ENCODE data around the gene ACVR1B.
A peak's percentile ranks its signal among the peaks of the same experiment; 100 is the strongest.

Gene ACVR1B

DNA sequence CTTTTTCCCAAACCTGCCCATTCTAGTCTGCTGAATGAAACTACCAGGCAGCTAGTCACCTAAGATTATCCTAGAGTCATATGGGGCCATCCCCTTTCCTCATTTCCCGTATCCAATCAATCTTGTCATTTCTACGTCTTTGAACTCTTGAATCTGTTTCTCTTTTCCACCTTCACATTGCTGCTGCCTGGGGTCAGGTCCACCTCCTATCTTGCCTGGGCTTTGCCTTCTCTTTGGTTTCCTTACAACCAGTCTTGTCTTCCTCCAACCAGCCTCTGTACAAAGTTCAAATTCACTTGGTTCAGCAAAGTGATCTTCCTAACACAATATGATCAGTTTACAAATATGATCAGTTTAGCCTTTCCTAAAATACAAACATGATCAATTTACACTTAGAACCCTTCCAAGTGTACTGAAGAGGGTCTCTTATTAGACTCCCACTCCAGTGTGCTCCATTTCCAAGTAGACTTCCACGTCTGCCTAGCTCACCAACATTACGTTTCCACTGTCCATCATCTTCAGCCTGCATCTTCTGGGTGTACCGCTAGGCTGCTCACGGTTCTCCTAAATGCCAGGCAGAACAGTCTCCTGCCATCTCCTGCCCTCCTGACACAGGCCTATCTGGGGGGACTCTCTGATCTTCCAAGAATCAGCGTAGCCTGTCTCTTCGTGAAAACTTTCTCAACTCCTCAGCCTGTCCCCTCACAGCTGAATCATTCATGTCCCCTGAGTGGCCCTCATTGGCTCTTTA, 4.1 kb upstream of the ACVR1B start:
- Histone ChIP-seq H3K4me1 (ENCODE audit: control insufficient read depth, insufficient read depth, low read length, poor library complexity, severe bottlenecking) (no peaks in the 10 kb centered on the region), H3K4me3 (ENCODE audit: extremely low read depth, insufficient read depth, low read length, poor library complexity, severe bottlenecking) (no peak overlapping the region), H3K27ac (ENCODE audit: low read depth, low read length, severe bottlenecking) (no peak overlapping the region), H3K9me3 (ENCODE audit: control insufficient read depth, low read length) (peaks cover 7% of the 10 kb centered on the region), H3K36me3 (ENCODE audit: control insufficient read depth, insufficient read depth, low read length) (no peaks in the 10 kb centered on the region)
- WGBS, 2 experiments (ENCODE audit: insufficient coverage in 2 of 2): 91 to 97% methylated on average over 8 of the region's 8 CpGs

DNA sequence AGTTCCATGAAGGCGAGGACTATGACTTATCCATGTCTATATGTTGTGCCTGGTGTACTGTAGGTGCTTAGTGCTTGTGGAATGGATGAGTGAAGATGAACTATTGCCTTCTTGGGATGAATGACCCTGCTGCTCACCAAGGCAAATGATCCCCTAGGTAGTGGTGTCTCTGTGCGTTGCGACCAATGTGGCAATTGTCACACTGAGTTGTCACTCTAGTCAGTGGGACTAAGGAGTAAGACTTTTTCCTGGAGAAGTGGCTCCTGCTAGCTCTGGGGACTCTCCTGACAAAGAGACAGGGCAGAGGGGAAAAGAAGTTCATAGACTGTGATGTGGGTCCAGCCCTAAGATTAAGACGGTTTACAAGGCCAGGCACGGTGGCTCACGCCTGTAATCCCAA, 3.4 kb upstream of the ACVR1B start:
- H3K27ac ChIP-seq (ENCODE audit: low read depth, low read length, severe bottlenecking): no peak overlapping the region
- H3K4me1 ChIP-seq (ENCODE audit: control insufficient read depth, insufficient read depth, low read length, poor library complexity, severe bottlenecking): peaks cover 3% of the 10 kb centered on the region
- 88 to 92% methylated on average over 6 of the region's 6 CpGs for WGBS, 2 experiments (ENCODE audit: insufficient coverage in 2 of 2)
- peaks cover 7% of the 10 kb centered on the region for H3K9me3 ChIP-seq (ENCODE audit: control insufficient read depth, low read length)
- no peak overlapping the region for H3K4me3 ChIP-seq (ENCODE audit: extremely low read depth, insufficient read depth, low read length, poor library complexity, severe bottlenecking)
- no peaks in the 10 kb centered on the region for H3K36me3 ChIP-seq (ENCODE audit: control insufficient read depth, insufficient read depth, low read length)

DNA sequence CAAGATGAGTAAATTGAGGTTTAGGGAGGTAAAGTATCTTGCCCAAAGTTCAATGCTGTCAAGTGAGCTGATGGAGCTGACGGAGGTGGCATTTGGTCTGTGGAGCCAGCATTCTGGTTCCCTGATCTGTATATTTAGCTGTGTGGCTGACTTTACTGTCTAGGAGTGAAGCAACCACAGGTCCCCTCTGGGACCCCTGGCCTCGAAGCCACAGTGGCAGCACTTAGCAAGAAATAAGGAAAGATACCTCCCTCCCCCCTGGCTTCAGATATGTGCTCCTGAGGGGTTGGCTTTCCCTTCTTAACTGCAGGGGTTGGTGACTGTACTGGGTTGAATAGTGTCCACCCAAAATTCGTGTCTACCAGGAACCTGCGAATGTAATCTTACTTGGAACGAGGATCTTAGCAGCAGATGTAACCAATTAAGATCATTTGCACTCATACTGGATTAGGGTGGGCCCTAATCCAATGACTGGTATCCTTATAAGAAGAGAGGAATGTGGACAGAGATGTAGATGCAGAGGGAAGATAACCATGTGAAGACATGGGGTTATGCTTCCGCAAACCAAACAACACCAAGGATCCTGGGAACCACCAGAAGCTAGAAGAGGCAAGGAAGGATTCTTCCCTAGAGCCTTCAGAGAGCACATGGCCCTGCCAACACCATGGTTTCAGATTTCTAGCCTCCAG, 2.0 kb upstream of the ACVR1B start:
- H3K4me1 ChIP-seq (ENCODE audit: control insufficient read depth, insufficient read depth, low read length, poor library complexity, severe bottlenecking): peaks cover 13% of the 10 kb centered on the region
- WGBS, 2 experiments (ENCODE audit: insufficient coverage in 2 of 2): 88 to 93% methylated on average over 1 to 5 of the region's 6 CpGs
- no peak overlapping the region for H3K27ac ChIP-seq (ENCODE audit: low read depth, low read length, severe bottlenecking)
- H3K36me3 ChIP-seq (ENCODE audit: control insufficient read depth, insufficient read depth, low read length): no peaks in the 10 kb centered on the region
- H3K9me3 ChIP-seq (ENCODE audit: control insufficient read depth, low read length): peaks cover 4% of the 10 kb centered on the region
- H3K4me3 ChIP-seq (ENCODE audit: extremely low read depth, insufficient read depth, low read length, poor library complexity, severe bottlenecking): no peak overlapping the region

- Histone ChIP-seq H3K36me3 (ENCODE audit: control insufficient read depth, insufficient read depth, low read length) (peaks cover 3% of the 10 kb centered on the region), H3K4me3 (ENCODE audit: extremely low read depth, insufficient read depth, low read length, poor library complexity, severe bottlenecking) (peak overlapping the region; percentile 46), H3K27ac (ENCODE audit: low read depth, low read length, severe bottlenecking) (no peak overlapping the region), H3K4me1 (ENCODE audit: control insufficient read depth, insufficient read depth, low read length, poor library complexity, severe bottlenecking) (peaks cover 13% of the 10 kb centered on the region), H3K9me3 (ENCODE audit: control insufficient read depth, low read length) (no peaks in the 10 kb centered on the region)
- WGBS, 2 experiments (ENCODE audit: insufficient coverage in 2 of 2): 0% methylated on average over 1 to 4 of the region's 5 CpGs
Observed at GRCh38 chr12:51950682-51951198, 759 bp upstream of the ACVR1B start.

DNA sequence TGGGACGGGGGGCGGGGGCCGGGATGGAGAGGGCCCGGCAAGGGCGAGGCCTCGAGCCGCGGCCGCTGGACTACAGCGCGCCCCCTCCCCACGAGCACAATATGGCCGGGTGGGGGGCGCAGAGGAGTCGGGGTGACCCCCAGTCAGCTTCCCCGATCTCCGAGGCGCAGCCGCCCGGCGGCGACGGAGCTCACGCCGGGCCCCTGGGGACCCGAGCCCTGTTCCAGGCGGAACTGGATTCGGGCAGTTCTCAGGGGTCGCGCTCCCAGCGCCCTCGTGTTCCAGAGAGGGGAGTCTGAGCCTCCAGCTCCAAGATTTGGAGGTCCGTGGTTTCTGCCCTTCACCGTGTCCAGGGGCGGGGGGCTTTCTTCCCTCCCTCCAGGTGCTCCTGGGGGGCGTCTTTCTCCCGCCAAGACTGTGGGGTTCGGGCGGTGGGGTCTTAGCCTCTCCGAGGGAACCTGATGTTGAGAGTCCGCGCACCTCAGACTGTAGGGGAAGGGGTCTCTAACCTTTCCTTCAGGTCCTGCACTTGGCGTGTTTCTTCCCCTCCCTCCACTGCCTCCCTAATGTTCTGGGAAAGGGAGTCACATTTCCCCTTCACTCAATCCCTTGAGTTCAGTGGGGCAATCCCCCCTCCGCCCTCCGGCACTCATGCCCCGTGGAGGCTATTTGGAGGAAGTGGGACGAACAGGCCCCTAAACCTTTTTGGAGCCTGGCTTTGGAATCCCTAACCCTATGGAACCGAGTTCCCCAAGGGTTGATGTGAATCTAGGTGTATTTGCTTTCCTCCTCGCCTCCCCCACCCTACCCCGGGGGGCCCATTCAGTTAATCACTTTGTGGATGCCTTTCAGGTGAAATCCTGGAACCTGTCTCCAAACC, 584 bp downstream of the ACVR1B start:
- peaks cover 13% of the 10 kb centered on the region for H3K4me1 ChIP-seq (ENCODE audit: control insufficient read depth, insufficient read depth, low read length, poor library complexity, severe bottlenecking)
- peaks cover 8% of the 10 kb centered on the region for H3K9me3 ChIP-seq (ENCODE audit: control insufficient read depth, low read length)
- peak overlapping the region; percentile 73 for H3K27ac ChIP-seq (ENCODE audit: low read depth, low read length, severe bottlenecking)
- 0 to 3% methylated on average over 22 to 25 of the region's 50 CpGs for WGBS, 2 experiments (ENCODE audit: insufficient coverage in 2 of 2)
- H3K4me3 ChIP-seq (ENCODE audit: extremely low read depth, insufficient read depth, low read length, poor library complexity, severe bottlenecking): peak overlapping the region; percentile 95
- H3K36me3 ChIP-seq (ENCODE audit: control insufficient read depth, insufficient read depth, low read length): peaks cover 12% of the 10 kb centered on the region

DNA sequence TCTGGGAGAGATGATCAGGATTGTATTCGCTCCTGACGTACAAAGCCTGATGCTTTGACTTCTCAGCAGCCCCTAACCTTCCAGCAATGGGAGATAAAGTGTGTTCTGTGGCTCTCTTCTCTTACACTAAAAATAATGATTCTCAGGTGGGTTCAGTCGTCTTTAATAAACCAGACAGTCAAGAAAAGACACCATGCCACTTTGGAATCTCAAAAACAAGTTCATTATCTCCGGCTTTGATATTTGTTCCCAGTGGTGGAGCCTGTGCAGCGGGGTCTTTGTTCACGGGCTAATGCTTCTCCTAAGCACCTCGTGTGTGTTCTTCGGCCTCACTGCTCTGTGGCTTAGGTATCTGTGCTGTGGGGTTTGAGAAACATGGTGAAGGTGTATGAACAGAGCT, 1.6 kb downstream of the ACVR1B start:
- H3K4me1 ChIP-seq (ENCODE audit: control insufficient read depth, insufficient read depth, low read length, poor library complexity, severe bottlenecking): peaks cover 13% of the 10 kb centered on the region
- peaks cover 12% of the 10 kb centered on the region for H3K36me3 ChIP-seq (ENCODE audit: control insufficient read depth, insufficient read depth, low read length)
- peak overlapping the region; percentile 27 for H3K4me3 ChIP-seq (ENCODE audit: extremely low read depth, insufficient read depth, low read length, poor library complexity, severe bottlenecking)
- H3K27ac ChIP-seq (ENCODE audit: low read depth, low read length, severe bottlenecking): no peak overlapping the region
- peaks cover 8% of the 10 kb centered on the region for H3K9me3 ChIP-seq (ENCODE audit: control insufficient read depth, low read length)
- 75 to 85% methylated on average over 7 to 8 of the region's 8 CpGs for WGBS, 2 experiments (ENCODE audit: insufficient coverage in 2 of 2)

DNA sequence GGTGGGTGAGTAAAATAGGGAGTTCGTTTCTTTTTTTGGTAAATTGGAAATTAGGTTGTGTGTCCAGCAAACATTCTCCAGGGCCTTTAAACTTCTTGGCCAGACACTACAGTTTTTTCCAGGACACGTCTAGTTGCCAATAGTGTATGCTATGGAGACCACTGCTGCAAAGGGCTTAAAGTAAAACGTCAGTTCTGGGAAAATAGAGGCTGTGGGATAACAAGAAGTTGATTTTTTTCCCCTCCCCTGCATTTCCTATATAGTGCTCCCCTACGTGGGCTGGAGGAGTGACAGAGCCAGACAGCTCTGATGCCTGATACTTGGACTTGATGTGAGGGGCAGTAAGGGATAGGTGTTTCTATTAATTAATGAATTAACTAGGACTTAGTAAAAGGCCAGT, 2.4 kb downstream of the ACVR1B start:
- 76% methylated on average over 3 of the region's 4 CpGs; no CpG with 5 or more reads in 1 of the 2 experiments for WGBS, 2 experiments (ENCODE audit: insufficient coverage in 2 of 2)
- no peak overlapping the region for H3K4me3 ChIP-seq (ENCODE audit: extremely low read depth, insufficient read depth, low read length, poor library complexity, severe bottlenecking)
- peaks cover 16% of the 10 kb centered on the region for H3K36me3 ChIP-seq (ENCODE audit: control insufficient read depth, insufficient read depth, low read length)
- peaks cover 13% of the 10 kb centered on the region for H3K4me1 ChIP-seq (ENCODE audit: control insufficient read depth, insufficient read depth, low read length, poor library complexity, severe bottlenecking)
- H3K9me3 ChIP-seq (ENCODE audit: control insufficient read depth, low read length): peaks cover 8% of the 10 kb centered on the region
- no peak overlapping the region for H3K27ac ChIP-seq (ENCODE audit: low read depth, low read length, severe bottlenecking)

- peaks cover 13% of the 10 kb centered on the region for H3K4me1 ChIP-seq (ENCODE audit: control insufficient read depth, insufficient read depth, low read length, poor library complexity, severe bottlenecking)
- 91 to 95% methylated on average over 4 to 7 of the region's 7 CpGs for WGBS, 2 experiments (ENCODE audit: insufficient coverage in 2 of 2)
- peaks cover 25% of the 10 kb centered on the region for H3K36me3 ChIP-seq (ENCODE audit: control insufficient read depth, insufficient read depth, low read length)
- no peak overlapping the region for H3K27ac ChIP-seq (ENCODE audit: low read depth, low read length, severe bottlenecking)
- no peak overlapping the region for H3K4me3 ChIP-seq (ENCODE audit: extremely low read depth, insufficient read depth, low read length, poor library complexity, severe bottlenecking)
- peaks cover 8% of the 10 kb centered on the region for H3K9me3 ChIP-seq (ENCODE audit: control insufficient read depth, low read length)
Observed at GRCh38 chr12:51954561-51955361, 3.3 kb downstream of the ACVR1B start.

DNA sequence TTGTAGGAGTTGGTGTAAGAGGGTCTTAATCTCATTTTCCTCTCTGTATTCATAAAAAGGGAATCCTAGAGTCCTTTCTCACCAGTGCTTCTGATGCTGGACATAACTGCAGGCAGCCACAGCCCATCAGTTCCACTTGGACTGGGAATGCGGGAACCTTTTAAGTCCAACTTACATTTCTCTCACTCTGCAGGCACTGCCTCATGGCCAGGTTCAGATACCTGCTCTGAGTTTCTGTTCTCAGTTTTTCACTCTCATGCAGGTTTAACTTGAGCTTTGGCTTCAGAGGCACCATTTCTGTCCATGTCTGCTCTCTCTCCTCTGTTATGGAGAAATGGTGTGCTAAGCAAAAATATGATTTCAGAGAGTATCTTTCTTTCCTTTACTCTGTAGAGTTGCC, 4.2 kb downstream of the ACVR1B start:
- 83 to 94% methylated on average over 1 of the region's 1 CpG for WGBS, 2 experiments (ENCODE audit: insufficient coverage in 2 of 2)

DNA sequence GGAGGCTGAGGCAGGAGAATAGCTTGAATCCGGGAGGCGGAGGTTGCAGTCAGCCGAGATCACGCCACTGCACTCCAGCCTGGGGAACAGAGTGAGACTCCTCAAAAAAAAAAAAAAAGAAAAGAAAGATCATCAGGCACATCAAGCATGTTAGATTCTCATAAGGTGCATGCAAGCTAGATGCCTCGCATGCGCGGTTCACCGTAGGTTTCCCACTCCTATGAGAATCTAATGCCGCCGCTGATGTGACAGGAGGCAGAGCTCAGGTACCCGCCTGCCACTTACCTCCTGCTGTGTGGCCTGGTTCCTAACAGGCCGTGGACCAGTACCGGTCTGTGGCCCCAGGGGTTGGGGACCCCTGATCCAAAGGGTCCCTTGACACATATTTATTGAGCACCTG, 7.0 kb downstream of the ACVR1B start:
- WGBS, 2 experiments (ENCODE audit: insufficient coverage in 2 of 2): 95% methylated on average over 11 of the region's 13 CpGs
- Histone ChIP-seq H3K9me3 (ENCODE audit: control insufficient read depth, low read length) (peaks cover 8% of the 10 kb centered on the region), H3K27ac (ENCODE audit: low read depth, low read length, severe bottlenecking) (no peak overlapping the region), H3K4me3 (ENCODE audit: extremely low read depth, insufficient read depth, low read length, poor library complexity, severe bottlenecking) (no peak overlapping the region), H3K36me3 (ENCODE audit: control insufficient read depth, insufficient read depth, low read length) (peaks cover 35% of the 10 kb centered on the region), H3K4me1 (ENCODE audit: control insufficient read depth, insufficient read depth, low read length, poor library complexity, severe bottlenecking) (peaks cover 6% of the 10 kb centered on the region)

More for the DNA sequence above, 4.2 kb downstream of the ACVR1B start:
- H3K9me3 ChIP-seq (ENCODE audit: control insufficient read depth, low read length): peaks cover 8% of the 10 kb centered on the region
- peaks cover 13% of the 10 kb centered on the region for H3K4me1 ChIP-seq (ENCODE audit: control insufficient read depth, insufficient read depth, low read length, poor library complexity, severe bottlenecking)
- no peak overlapping the region for H3K27ac ChIP-seq (ENCODE audit: low read depth, low read length, severe bottlenecking)
- H3K4me3 ChIP-seq (ENCODE audit: extremely low read depth, insufficient read depth, low read length, poor library complexity, severe bottlenecking): no peak overlapping the region
- H3K36me3 ChIP-seq (ENCODE audit: control insufficient read depth, insufficient read depth, low read length): peaks cover 30% of the 10 kb centered on the region

Measured in mesodermal cell (in vitro differentiated cells).